ENCODE data around the gene PCDHGA3. TPM values are rescaled to one million over a fixed set of nuclear protein-coding genes. Genes with fewer than 3 reads are reported as not detected.

The PCDHGA3 gene
- total RNA-seq, 1 donor from 2014 or later: 1.4 TPM

DNA sequence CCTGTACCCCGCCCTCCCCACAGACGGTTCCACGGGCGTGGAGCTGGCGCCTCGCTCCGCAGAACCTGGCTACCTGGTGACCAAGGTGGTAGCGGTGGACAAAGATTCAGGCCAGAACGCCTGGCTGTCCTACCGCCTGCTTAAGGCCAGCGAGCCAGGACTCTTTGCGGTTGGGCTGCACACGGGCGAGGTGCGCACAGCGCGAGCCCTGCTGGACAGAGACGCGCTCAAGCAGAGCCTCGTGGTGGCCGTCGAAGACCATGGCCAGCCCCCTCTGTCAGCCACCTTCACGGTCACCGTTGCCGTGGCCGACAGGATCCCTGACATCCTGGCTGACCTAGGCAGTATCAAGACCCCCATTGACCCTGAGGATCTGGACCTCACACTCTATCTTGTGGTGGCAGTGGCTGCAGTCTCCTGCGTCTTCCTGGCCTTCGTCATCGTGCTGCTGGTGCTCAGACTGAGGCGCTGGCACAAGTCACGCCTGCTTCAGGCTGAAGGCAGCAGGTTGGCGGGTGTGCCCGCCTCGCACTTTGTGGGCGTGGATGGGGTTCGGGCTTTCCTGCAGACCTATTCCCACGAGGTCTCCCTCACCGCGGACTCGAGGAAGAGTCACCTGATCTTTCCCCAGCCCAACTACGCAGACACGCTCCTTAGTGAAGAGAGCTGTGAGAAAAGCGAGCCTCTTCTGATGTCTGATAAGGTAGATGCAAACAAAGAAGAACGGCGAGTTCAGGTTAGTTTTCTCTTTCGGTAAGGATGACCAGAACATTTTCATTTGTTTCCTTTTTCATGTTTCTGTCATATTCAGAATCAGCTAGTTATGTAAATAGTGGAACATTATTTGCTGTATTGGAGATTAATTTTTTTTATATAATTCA lies 22.6 kb downstream of the PCDHGA3 start:
- Mint-ChIP-seq H3K27me3 (ENCODE audit: unreplicated experiment) (peaks cover 10% of the 10 kb centered on the region), H3K36me3 (ENCODE audit: low read depth, unreplicated experiment) (peaks cover 58% of the 10 kb centered on the region), H3K9me3 (ENCODE audit: unreplicated experiment) (peaks cover 31% of the 10 kb centered on the region), H3K27ac (ENCODE audit: unreplicated experiment) (no peak overlapping the region), H3K4me3 (ENCODE audit: unreplicated experiment) (peak overlapping the region; percentile 15), H3K4me1 (ENCODE audit: unreplicated experiment) (peaks cover 7% of the 10 kb centered on the region)
- TF ChIP-seq, protein P1, sequence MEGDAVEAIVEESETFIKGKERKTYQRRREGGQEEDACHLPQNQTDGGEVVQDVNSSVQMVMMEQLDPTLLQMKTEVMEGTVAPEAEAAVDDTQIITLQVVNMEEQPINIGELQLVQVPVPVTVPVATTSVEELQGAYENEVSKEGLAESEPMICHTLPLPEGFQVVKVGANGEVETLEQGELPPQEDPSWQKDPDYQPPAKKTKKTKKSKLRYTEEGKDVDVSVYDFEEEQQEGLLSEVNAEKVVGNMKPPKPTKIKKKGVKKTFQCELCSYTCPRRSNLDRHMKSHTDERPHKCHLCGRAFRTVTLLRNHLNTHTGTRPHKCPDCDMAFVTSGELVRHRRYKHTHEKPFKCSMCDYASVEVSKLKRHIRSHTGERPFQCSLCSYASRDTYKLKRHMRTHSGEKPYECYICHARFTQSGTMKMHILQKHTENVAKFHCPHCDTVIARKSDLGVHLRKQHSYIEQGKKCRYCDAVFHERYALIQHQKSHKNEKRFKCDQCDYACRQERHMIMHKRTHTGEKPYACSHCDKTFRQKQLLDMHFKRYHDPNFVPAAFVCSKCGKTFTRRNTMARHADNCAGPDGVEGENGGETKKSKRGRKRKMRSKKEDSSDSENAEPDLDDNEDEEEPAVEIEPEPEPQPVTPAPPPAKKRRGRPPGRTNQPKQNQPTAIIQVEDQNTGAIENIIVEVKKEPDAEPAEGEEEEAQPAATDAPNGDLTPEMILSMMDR (IDR thresholded peaks at IDR 0.05; ENCODE audit: unreplicated experiment): no peak
- no peak for DNase-seq (ENCODE audit: low spot score)

DNA sequence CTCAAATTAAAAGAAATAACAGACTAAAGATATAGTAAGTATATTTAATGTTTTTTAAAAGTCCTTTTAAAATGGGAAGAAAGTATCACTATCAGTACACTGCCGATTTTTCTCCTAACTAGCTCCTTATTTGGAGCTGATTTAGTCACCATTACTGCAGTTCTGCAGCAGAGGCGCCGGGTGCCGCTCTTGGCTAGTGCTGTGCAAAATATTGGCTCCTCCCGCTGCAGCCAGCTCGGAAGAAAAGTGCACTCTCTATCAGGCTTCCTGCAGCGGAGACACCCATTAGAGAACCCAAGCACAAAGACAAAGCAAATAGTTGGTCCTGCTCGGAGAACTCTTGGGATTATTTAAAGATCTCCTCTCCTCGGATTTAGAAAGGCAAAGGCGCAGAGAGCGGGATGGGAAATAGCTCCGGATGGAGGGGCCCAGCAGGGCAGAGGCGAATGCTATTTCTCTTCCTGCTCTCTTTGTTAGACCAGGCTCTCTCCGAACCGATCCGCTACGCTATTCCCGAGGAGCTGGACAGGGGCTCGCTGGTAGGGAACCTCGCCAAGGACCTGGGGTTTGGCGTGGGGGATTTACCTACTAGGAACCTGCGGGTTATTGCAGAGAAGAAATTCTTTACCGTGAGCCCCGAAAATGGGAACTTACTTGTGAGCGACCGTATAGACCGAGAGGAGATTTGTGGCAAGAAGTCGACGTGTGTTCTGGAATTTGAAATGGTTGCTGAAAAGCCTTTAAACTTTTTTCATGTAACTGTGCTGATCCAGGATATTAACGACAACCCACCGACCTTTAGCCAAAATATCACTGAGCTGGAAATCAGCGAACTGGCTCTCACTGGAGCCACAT lies 26.6 kb downstream of the PCDHGA3 start, which contains the start of gene PCDHGB3:
Gene PCDHGB3 (plus strand): TSS at position 249 of the 855 bp plus-strand sequence. CDS start 153 bp downstream, at position 402.
- H3K9me3 Mint-ChIP-seq (ENCODE audit: unreplicated experiment): peaks cover 28% of the 10 kb centered on the region
- TF ChIP-seq, protein P1 (IDR thresholded peaks at IDR 0.05; ENCODE audit: unreplicated experiment): no peak
- DNase-seq (ENCODE audit: low spot score): no peak
- H3K27ac Mint-ChIP-seq (ENCODE audit: unreplicated experiment): no peak within 1 kb of the TSS
- peaks cover 56% of the 10 kb centered on the region for H3K36me3 Mint-ChIP-seq (ENCODE audit: low read depth, unreplicated experiment)
- no peaks in the 10 kb centered on the region for H3K4me1 Mint-ChIP-seq (ENCODE audit: unreplicated experiment)
- peak within 1 kb of the TSS; percentile 76 for H3K4me3 Mint-ChIP-seq (ENCODE audit: unreplicated experiment)
- H3K27me3 Mint-ChIP-seq (ENCODE audit: unreplicated experiment): peaks cover 2% of the 10 kb centered on the region

DNA sequence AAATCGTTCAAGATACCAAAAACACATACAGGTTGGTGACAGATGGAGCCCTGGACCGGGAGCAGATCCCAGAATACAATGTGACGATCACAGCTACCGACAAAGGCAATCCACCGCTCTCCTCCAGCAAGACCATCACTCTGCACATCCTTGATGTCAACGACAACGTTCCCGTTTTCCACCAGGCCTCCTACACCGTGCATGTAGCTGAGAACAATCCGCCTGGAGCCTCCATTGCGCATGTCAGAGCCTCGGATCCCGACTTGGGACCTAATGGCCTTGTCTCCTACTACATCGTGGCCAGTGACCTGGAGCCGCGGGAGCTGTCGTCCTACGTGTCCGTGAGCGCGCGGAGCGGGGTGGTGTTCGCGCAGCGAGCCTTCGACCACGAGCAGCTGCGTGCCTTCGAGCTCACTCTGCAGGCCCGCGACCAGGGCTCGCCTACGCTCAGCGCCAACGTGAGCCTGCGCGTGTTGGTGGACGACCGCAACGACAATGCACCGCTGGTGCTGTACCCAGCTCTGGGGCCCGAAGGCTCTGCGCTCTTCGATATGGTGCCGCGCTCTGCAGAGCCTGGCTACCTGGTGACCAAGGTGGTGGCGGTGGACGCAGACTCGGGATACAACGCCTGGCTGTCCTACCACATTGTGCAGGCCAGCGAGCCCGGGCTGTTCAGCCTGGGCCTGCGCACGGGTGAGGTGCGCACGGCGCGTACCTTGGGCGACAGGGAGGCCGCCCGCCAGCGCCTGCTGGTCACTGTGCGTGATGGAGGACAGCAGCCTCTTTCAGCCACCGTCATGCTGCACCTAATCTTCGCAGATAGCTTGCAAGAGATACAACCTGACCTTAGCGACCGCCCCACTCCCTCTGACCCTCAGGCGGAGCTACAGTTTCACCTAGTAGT lies 28.2 kb downstream of the PCDHGA3 start:
- Mint-ChIP-seq H3K4me3 (ENCODE audit: unreplicated experiment) (peak overlapping the region; percentile 83), H3K36me3 (ENCODE audit: low read depth, unreplicated experiment) (peaks cover 55% of the 10 kb centered on the region), H3K9me3 (ENCODE audit: unreplicated experiment) (peaks cover 27% of the 10 kb centered on the region), H3K4me1 (ENCODE audit: unreplicated experiment) (no peaks in the 10 kb centered on the region), H3K27ac (ENCODE audit: unreplicated experiment) (no peak overlapping the region), H3K27me3 (ENCODE audit: unreplicated experiment) (peaks cover 2% of the 10 kb centered on the region)
- TF ChIP-seq, protein P1 (IDR thresholded peaks at IDR 0.05; ENCODE audit: unreplicated experiment): no peak
- no peak for DNase-seq (ENCODE audit: low spot score)

DNA sequence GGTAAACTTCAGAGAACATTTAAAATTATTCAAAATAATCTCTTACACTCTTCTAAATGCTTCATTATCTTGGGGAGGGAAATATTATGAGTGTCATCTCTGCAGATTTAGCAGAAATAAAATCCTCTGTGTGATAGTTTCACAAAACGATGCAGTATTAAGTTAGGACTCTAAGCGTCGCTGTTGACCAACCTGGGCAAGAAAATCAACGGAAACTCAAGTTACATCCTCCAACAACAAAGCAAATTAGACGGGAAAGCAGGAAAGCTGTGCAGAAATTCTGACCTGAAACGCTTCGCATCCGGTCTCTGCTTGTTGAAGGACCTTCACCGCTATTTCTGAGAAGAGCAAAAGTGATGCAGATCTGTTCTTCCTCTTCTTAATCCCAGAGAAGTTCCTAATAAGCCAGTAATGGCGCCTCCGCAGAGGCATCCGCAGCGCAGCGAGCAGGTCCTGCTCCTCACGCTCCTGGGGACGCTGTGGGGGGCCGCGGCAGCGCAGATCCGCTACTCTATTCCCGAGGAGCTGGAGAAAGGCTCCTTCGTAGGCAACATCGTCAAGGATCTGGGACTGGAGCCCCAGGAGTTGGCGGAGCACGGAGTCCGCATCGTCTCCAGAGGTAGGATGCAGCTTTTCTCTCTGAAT lies 30.2 kb downstream of the PCDHGA3 start, which contains the start of gene PCDHGA6:
Gene PCDHGA6 (plus strand): TSS at position 219 of the 645 bp plus-strand sequence. CDS start 193 bp downstream, at position 412.
- Mint-ChIP-seq H3K9me3 (ENCODE audit: unreplicated experiment) (peaks cover 27% of the 10 kb centered on the region), H3K4me1 (ENCODE audit: unreplicated experiment) (no peaks in the 10 kb centered on the region), H3K27ac (ENCODE audit: unreplicated experiment) (no peak within 1 kb of the TSS), H3K4me3 (ENCODE audit: unreplicated experiment) (peak within 1 kb of the TSS; percentile 73), H3K27me3 (ENCODE audit: unreplicated experiment) (peaks cover 2% of the 10 kb centered on the region), H3K36me3 (ENCODE audit: low read depth, unreplicated experiment) (peaks cover 62% of the 10 kb centered on the region)
- TF ChIP-seq, protein P1 (IDR thresholded peaks at IDR 0.05; ENCODE audit: unreplicated experiment): no peak
- DNase-seq (ENCODE audit: low spot score): no peak

All from endothelial cell (in vitro differentiated cells).